IMR-90 (cell line): ENCODE data around the gene FMN2. TPM values are rescaled to one million over a fixed set of nuclear protein-coding genes. Genes with fewer than 3 reads are reported as not detected.

Experiments used
- ATAC-seq: fragments of 200-7000 bp; cut with Tn5 transposase; 2 replicates; pipeline ENCODE4 v1.9.1; 2020; ENCODE audit warnings: low read depth, mild to moderate bottlenecking, moderate library complexity
- BruUV-seq: library from RNA; stranded (reverse); fragments of 400-500 nt; replicated peaks from 2 replicates; lab custom pipeline; 2021; lab: Mats Ljungman, UMichigan
- CTCF ChIA-PET: fragments of 300-600 bp; formaldehyde crosslinking; extraction: SDS; loops from one replicate; lab custom pipeline; 2021; ENCODE audit warnings: antibody characterized with exemption; lab: Yijun Ruan, JAX
- POLR2A ChIA-PET: fragments of 300-600 bp; sonication (Branson Sonifier 250); formaldehyde crosslinking; loops from one replicate; lab custom pipeline; 2022; ENCODE audit warnings: antibody characterized with exemption; ENCODE audit not compliant: unreplicated experiment; lab: Charles Lee
- DNase-seq: peaks from one replicate; pipeline ENCODE4 v3.0.0; 2013
- H2AFZ ChIP-seq: replicated peaks from 2 replicates; pipeline ENCODE3; 2013; ENCODE audit warnings: low read length, mild to moderate bottlenecking; ENCODE audit not compliant: poor library complexity
- H2AK5ac ChIP-seq: 2 replicates; pipeline ENCODE4 v1.6.1; 2013; ENCODE audit warnings: low read depth, low read length, inconsistent platforms
- H2AK9ac ChIP-seq: replicated peaks from 2 replicates; pipeline ENCODE3; 2013; ENCODE audit warnings: mild to moderate bottlenecking, low read depth, low read length, moderate library complexity; ENCODE audit not compliant: poor library complexity
- H2BK120ac ChIP-seq: 2 replicates; pipeline ENCODE4 v1.6.1; 2013; ENCODE audit warnings: low read depth, low read length, inconsistent platforms
- H2BK15ac ChIP-seq: 3 replicates; pipeline ENCODE4 v1.6.1; 2013; ENCODE audit warnings: low read depth, low read length, inconsistent platforms
- H2BK20ac ChIP-seq: 2 replicates; pipeline ENCODE4 v1.6.1; 2013; ENCODE audit warnings: low read depth, mild to moderate bottlenecking, inconsistent platforms, low read length, moderate library complexity
- H2BK5ac ChIP-seq: 2 replicates; pipeline ENCODE4 v1.6.1; 2013; ENCODE audit warnings: mild to moderate bottlenecking, low read depth, low read length, inconsistent platforms; ENCODE audit not compliant: poor library complexity, severe bottlenecking
- H3K14ac ChIP-seq: replicated peaks from 2 replicates; pipeline ENCODE4 v1.6.1; 2013; ENCODE audit warnings: low read depth, low read length, inconsistent platforms
- H3K18ac ChIP-seq: 2 replicates; pipeline ENCODE4 v1.6.1; 2013; ENCODE audit warnings: low read depth, low read length, control low read depth
- H3K23ac ChIP-seq: 2 replicates; pipeline ENCODE4 v1.6.1; 2013; ENCODE audit warnings: low read depth, low read length, inconsistent platforms
- H3K27ac ChIP-seq: 2 replicates; pipeline ENCODE4 v1.5.1; 2013; ENCODE audit warnings: mild to moderate bottlenecking, control low read depth, low read length; ENCODE audit not compliant: insufficient read depth
- H3K27me3 ChIP-seq: 2 replicates; pipeline ENCODE4 v1.6.1; 2013; ENCODE audit warnings: low read length; ENCODE audit not compliant: control insufficient read depth, insufficient read depth
- H3K36me3 ChIP-seq: 2 replicates; pipeline ENCODE4 v1.6.1; 2013; ENCODE audit warnings: low read length, mixed read lengths; ENCODE audit not compliant: control insufficient read depth, insufficient read depth
- H3K4ac ChIP-seq: 2 replicates; pipeline ENCODE4 v1.6.1; 2013; ENCODE audit warnings: low read depth, low read length, inconsistent platforms
- H3K4me1 ChIP-seq: 2 replicates; pipeline ENCODE4 v1.6.1; 2013; ENCODE audit warnings: low read length, mixed read lengths; ENCODE audit not compliant: control insufficient read depth, insufficient read depth
- H3K4me2 ChIP-seq: 2 replicates; pipeline ENCODE4 v1.6.1; 2013; ENCODE audit warnings: low read depth, mild to moderate bottlenecking, control low read depth, low read length, moderate library complexity
- H3K4me3 ChIP-seq: 2 replicates; pipeline ENCODE4 v1.5.1; 2013; ENCODE audit warnings: low read depth, mild to moderate bottlenecking, control low read depth, low read length, moderate library complexity; ENCODE audit not compliant: insufficient read depth
- H3K56ac ChIP-seq: 2 replicates; pipeline ENCODE4 v1.6.1; 2013; ENCODE audit warnings: low read length, inconsistent platforms; ENCODE audit not compliant: insufficient read depth; ENCODE audit errors: extremely low read depth
- H3K79me1 ChIP-seq, 2 experiments: 2 replicates each; pipeline ENCODE4 v1.6.1; 2013; ENCODE audit warnings: low read length in 2 of 2, inconsistent platforms in 1 of 2, low read depth in 1 of 2
- H3K9ac ChIP-seq: 2 replicates; pipeline ENCODE4 v1.6.1; 2013; ENCODE audit warnings: low read depth, low read length, control low read depth
- H3K9me1 ChIP-seq: 2 replicates; pipeline ENCODE4 v1.6.1; 2013; ENCODE audit warnings: low read length, inconsistent platforms; ENCODE audit not compliant: insufficient read depth
- H3K9me3 ChIP-seq: 2 replicates; pipeline ENCODE4 v1.6.1; 2013; ENCODE audit warnings: low read length; ENCODE audit not compliant: control insufficient read depth, insufficient read depth
- H4K20me1 ChIP-seq: 2 replicates; pipeline ENCODE4 v1.6.1; 2013; ENCODE audit warnings: low read length, inconsistent platforms; ENCODE audit not compliant: insufficient read depth
- H4K5ac ChIP-seq: 2 replicates; pipeline ENCODE4 v1.6.1; 2013; ENCODE audit warnings: mild to moderate bottlenecking, low read depth, low read length, control low read depth
- H4K8ac ChIP-seq, 2 experiments: 2 replicates each; pipeline ENCODE4 v1.6.1; 2013; ENCODE audit warnings: low read depth in 2 of 2, low read length in 2 of 2, control low read depth in 1 of 2, inconsistent platforms in 1 of 2
- H4K91ac ChIP-seq: 2 replicates; pipeline ENCODE4 v1.6.1; 2013; ENCODE audit warnings: low read depth, low read length, inconsistent platforms; ENCODE audit not compliant: insufficient read depth
- MXI1 ChIP-seq: IDR thresholded peaks from 2 replicates; pipeline ENCODE4 v1.6.1; 2012; ENCODE audit warnings: low read depth, mild to moderate bottlenecking, low read length, moderate library complexity, borderline replicate concordance
- WGBS, 2 experiments: methylation state at CpG; one replicate each; pipeline versions ENCODE4 v1.1.5 to v1.1.7; 2013; ENCODE audit warnings: missing lambda C conversion rate in 2 of 2; ENCODE audit not compliant: insufficient read length in 1 of 2; ENCODE audit errors: extremely low coverage in 2 of 2; 5-methylcytosine and 5-hydroxymethylcytosine counted together
- dilution Hi-C: fragments of 300-500 bp; cut with HindIII; formaldehyde crosslinking; loops from one replicate; pipeline ENCODE4 v1.14.3; 2018; ENCODE audit warnings: low sequenced_read_pairs; ENCODE audit not compliant: unreplicated experiment
- in situ Hi-C: fragments of 300-500 bp; cut with MboI; formaldehyde crosslinking; loops from 3 replicates; pipeline ENCODE4 v1.14.3; 2019; ENCODE audit warnings: low sequenced_read_pairs, inconsistent platforms, mixed read lengths
- intact Hi-C: fragments of 100-400 bp; cut with micrococcal nuclease; formaldehyde crosslinking; loops from 2 replicates; pipeline ENCODE4 v1.10.0; 2022
- polyA plus RNA-seq, 3 experiments: library from polyadenylated mRNA; depleted of rRNA; stranded (reverse); fragments of >200 nt; gene quantifications; 2 replicates each; pipeline ENCODE4 v1.2.3, GENCODE V29; 2012; ENCODE audit warnings: low replicate concordance in 1 of 3
- total RNA-seq: library from RNA; depleted of rRNA; stranded (reverse); fragments of >200 nt; gene quantifications from 2 replicates; pipeline ENCODE4 v1.2.3, GENCODE V29; 2012

Gene FMN2
- total and polyA plus RNA-seq, 2 of the 4 experiments (the other 2 are of a cell fraction) = 29.0 to 35.8 TPM

DNA sequence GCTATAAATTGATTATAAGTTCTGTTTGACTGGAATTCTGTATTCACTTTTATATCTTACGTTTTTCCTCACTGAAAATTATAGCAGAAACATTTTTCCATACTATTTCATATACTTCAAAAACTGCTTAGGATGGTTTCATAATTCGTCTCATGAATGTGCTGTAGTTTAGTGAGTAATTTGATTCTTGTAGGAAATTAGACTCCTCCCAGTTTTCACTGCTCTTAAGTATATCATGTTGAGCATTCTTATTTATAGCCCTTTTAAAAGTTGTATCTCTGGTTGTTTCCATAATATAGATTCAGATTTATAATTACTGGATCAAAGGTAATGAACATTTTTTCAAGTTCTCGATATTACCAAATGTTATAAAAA, 250.6 kb downstream of the FMN2 start:
- H4K91ac ChIP-seq = no peak overlapping the region
- H2BK120ac ChIP-seq = peak overlapping the region; percentile 52
- no peak overlapping the region for H3K4me3 ChIP-seq
- ChIA-PET CTCF (no interaction called here), POLR2A (no interaction called here)
- H3K27me3 ChIP-seq = no peaks in the 10 kb centered on the region
- H2AFZ ChIP-seq = no peak overlapping the region
- no peak overlapping the region for H4K5ac ChIP-seq
- no peak overlapping the region for H3K56ac ChIP-seq
- H2BK20ac ChIP-seq = no peak overlapping the region
- WGBS, 2 experiments = no CpG with 5 or more reads among the region's 3 CpGs
- H4K8ac ChIP-seq = 0 out of 4 replicates have a peak overlapping the region, but pooled peaks of 1 of the 2 experiments have one; percentile 0
- H3K9ac ChIP-seq = no peak overlapping the region
- intact Hi-C loops = no loop called here
- no peak overlapping the region for H3K18ac ChIP-seq
- H2BK15ac ChIP-seq = no peak overlapping the region
- dilution Hi-C loops = no loop called here
- no peak for TF ChIP-seq MXI1
- H3K36me3 ChIP-seq = peaks cover 1% of the 10 kb centered on the region; the same call in 1 of the 2 replicates
- H3K27ac ChIP-seq = no peak overlapping the region
- H3K4me2 ChIP-seq = peak overlapping the region; percentile 70; the same call in 1 of the 2 replicates
- ATAC-seq (no peak), DNase-seq (peak; percentile 23)
- peaks cover 7% of the 10 kb centered on the region for H3K9me1 ChIP-seq
- no peaks in the 10 kb centered on the region for H3K9me3 ChIP-seq
- H3K79me1 ChIP-seq = peaks cover 14 to 37% of the 10 kb centered on the region in 2 experiments
- H3K14ac ChIP-seq = no peak overlapping the region
- peak overlapping the region; percentile 51 for H2BK5ac ChIP-seq
- no peak overlapping the region for H2AK5ac ChIP-seq
- no peak overlapping the region for H2AK9ac ChIP-seq
- H3K4me1 ChIP-seq = peaks cover 12% of the 10 kb centered on the region
- no TSS peak for BruUV-seq
- no peaks in the 10 kb centered on the region for H4K20me1 ChIP-seq
- H3K4ac ChIP-seq = no peak overlapping the region
- H3K23ac ChIP-seq = no peak overlapping the region; the same call in 1 of the 2 replicates
- in situ Hi-C loops = no loop called here
